Gastrocnemius medialis (tissue), 4 donors: ENCODE measurements around the gene DNAH3. TPM values are rescaled to one million over a fixed set of nuclear protein-coding genes. Genes with fewer than 3 reads are reported as not detected.

ENCODE experiments used
- ATAC-seq, 2 donors: fragments of 150-250 bp; one replicate each; pipeline ENCODE4 v1.9.1; 2016
- DNase-seq, 2 donors: peaks; one replicate each; pipeline ENCODE4 v3.0.0-alpha.2; 2019
- H3K27ac ChIP-seq, 4 donors: fragments of 200-600 bp; sonication (generic); 1 replicate in 1 of 4; 2 replicates in 3 of 4; pipeline ENCODE4 v1.5.1; 2016 to 2018; ENCODE audit warnings: mild to moderate bottlenecking in 2 of 4, moderate library complexity in 1 of 4
- H3K27me3 ChIP-seq, 3 donors: fragments of 200-600 bp; sonication (generic) in 2 of 3; 1 replicate in 1 of 3; 2 replicates in 2 of 3; pipeline versions ENCODE4 v1.5.1 to v1.6.0; 2016 to 2019; ENCODE audit warnings: mild to moderate bottlenecking in 1 of 3, moderate library complexity in 1 of 3
- H3K36me3 ChIP-seq, 2 donors: fragments of 200-600 bp; sonication (generic) in 1 of 2; one replicate each; pipeline ENCODE4 v1.5.1; 2017 to 2018
- H3K4me1 ChIP-seq, 2 donors: fragments of 200-600 bp; sonication (generic) in 1 of 2; one replicate each; pipeline ENCODE4 v1.5.1; 2016 to 2017; ENCODE audit warnings: mild to moderate bottlenecking in 2 of 2
- H3K4me3 ChIP-seq, 4 donors: fragments of 200-600 bp; sonication (generic) in 3 of 4; 1 replicate in 1 of 4; 2 replicates in 3 of 4; pipeline ENCODE4 v1.5.1; 2016 to 2019; ENCODE audit warnings: mild to moderate bottlenecking in 2 of 4
- H3K9me3 ChIP-seq, 3 donors: fragments of 200-600 bp; sonication (generic) in 2 of 3; 1 replicate in 1 of 3; 2 replicates in 2 of 3; pipeline ENCODE4 v1.5.1; 2016 to 2019
- POLR2A ChIP-seq, 2 donors: fragments of 450-650 bp; IDR thresholded peaks; one replicate each; pipeline ENCODE4 v1.6.1; 2017; ENCODE audit warnings: antibody characterized with exemption in 2 of 2, mild to moderate bottlenecking in 2 of 2, moderate library complexity in 2 of 2
- in situ Hi-C, 4 donors: fragments of 200-750 bp; cut with MboI; loops; one replicate each; pipeline versions ENCODE4 v1.15.0 to v1.8.0; 2017; ENCODE audit warnings: low sequenced_read_pairs in 4 of 4
- intact Hi-C: fragments of 100-400 bp; cut with DNase I; formaldehyde crosslinking; loops from one replicate; pipeline ENCODE4 v1.15.1; 2023; ENCODE audit warnings: low total_unique reads
- total RNA-seq, 4 donors: library from RNA; depleted of rRNA; stranded (reverse); fragments of >200 nt; gene quantifications; one replicate each; pipeline versions ENCODE4 v1.1.0 to v1.2.3, GENCODE V29; 2016
- TF ChIP-seq, protein P1 (sequence below), 5 experiments: fragments of 450-650 bp in 3 of 5; fragments of 200-600 bp in 2 of 5; sonication (generic) in 2 of 5; IDR thresholded peaks in 4 of 5; conservative IDR thresholded peaks in 1 of 5; 1 replicate in 4 of 5; 2 replicates in 1 of 5; pipeline ENCODE4 v1.5.1; 2016 to 2019; ENCODE audit warnings: antibody characterized with exemption in 5 of 5, mild to moderate bottlenecking in 3 of 5, moderate library complexity in 3 of 5

DNAH3 gene
- total RNA-seq, 4 donors from 2014 or later, result 0.02 to 0.47 (median 0.21) TPM

DNA sequence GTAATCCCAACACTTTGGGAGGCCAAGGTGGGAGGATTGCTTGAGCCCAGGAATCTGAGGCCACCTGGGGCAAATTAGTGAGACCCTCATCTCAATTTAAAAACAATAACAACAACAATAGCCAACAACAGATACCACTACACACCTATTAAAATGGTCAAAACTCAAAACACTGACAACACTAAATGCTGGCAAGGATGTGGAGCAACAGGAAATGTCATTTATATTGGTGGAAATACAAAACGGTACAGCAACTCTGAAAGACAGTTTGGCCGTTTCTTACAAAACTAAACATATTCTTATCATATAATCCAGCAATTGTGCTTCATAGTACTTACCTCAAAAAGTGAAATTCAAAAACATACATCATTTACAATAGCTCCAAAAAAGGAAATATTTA is 57.7 kb downstream of the DNAH3 start:
- H3K4me1 ChIP-seq, result no peaks in the 10 kb centered on the region
- in situ Hi-C loops, result no loop called here
- H3K9me3 ChIP-seq, result no peaks in the 10 kb centered on the region
- TF ChIP-seq POLR2A (IDR thresholded peaks at IDR 0.05), result no peak
- TF ChIP-seq, protein P1, sequence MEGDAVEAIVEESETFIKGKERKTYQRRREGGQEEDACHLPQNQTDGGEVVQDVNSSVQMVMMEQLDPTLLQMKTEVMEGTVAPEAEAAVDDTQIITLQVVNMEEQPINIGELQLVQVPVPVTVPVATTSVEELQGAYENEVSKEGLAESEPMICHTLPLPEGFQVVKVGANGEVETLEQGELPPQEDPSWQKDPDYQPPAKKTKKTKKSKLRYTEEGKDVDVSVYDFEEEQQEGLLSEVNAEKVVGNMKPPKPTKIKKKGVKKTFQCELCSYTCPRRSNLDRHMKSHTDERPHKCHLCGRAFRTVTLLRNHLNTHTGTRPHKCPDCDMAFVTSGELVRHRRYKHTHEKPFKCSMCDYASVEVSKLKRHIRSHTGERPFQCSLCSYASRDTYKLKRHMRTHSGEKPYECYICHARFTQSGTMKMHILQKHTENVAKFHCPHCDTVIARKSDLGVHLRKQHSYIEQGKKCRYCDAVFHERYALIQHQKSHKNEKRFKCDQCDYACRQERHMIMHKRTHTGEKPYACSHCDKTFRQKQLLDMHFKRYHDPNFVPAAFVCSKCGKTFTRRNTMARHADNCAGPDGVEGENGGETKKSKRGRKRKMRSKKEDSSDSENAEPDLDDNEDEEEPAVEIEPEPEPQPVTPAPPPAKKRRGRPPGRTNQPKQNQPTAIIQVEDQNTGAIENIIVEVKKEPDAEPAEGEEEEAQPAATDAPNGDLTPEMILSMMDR (IDR thresholded peaks at IDR 0.05 in 4 of 5, conservative IDR thresholded peaks at IDR 0.05 in 1 of 5), result no peak
- H3K36me3 ChIP-seq, result no peaks in the 10 kb centered on the region
- intact Hi-C loops, result no loop called here
- ATAC-seq (no peak), DNase-seq (no peak)
- H3K27ac ChIP-seq, result no peak overlapping the region
- no peaks in the 10 kb centered on the region for H3K27me3 ChIP-seq
- no peak overlapping the region for H3K4me3 ChIP-seq

DNA sequence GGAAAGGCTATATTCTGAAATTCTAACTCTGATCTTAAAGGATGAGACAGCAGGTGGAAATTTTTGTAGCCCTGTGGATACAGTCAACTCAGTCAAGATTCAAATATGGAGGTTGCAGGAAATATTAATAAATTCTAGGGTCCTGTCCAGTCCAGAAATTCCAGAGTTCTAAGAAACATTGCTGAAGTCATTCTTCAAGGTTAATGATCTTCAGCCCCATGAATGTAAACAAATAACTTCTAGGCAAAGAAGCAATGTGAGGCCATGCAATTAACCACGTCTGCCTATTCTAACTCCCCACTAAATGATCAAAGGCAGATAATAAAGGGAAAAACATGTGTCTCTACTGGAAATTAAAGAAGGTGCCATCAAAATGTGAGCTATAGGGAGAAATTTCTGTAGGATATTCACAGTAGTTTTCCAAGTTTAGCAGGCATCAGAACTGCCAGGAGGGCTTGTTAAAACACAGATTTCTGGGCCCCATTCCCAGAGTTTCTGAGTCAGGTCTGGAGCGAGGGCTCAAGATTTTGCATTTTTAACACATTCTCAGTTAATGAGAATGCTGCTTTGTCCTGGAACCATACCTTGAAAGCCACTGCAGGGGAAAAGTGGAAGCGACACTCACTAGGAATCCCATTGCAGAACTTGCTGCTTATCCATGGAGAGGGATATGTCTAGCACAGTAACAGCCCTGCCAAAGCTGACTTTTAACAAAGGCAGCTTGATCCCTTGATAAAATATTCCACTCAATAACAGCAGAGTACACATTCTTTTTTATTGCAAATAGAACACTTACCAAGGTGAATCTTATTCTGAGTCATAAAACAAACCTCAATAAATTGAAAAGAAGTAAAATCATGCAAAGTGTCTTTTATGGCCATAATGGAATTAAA is 61.8 kb downstream of the DNAH3 start:
- Histone ChIP-seq H3K36me3 (no peaks in the 10 kb centered on the region), H3K27me3 (no peaks in the 10 kb centered on the region), H3K9me3 (no peaks in the 10 kb centered on the region), H3K4me1 (no peaks in the 10 kb centered on the region), H3K27ac (no peak overlapping the region), H3K4me3 (no peak overlapping the region)
- intact Hi-C loops, result no loop called here
- ATAC-seq, result no peak
- no peak for DNase-seq
- in situ Hi-C loops, result loop anchor here in 2 of 4 donors (5.0 to 10.0 kb wide), 2 partner anchors 234 to 237 kb away; no protein-coding TSS in a partner anchor
- TF ChIP-seq, protein P1 (IDR thresholded peaks at IDR 0.05 in 4 of 5, conservative IDR thresholded peaks at IDR 0.05 in 1 of 5), result no peak
- no peak for TF ChIP-seq POLR2A (IDR thresholded peaks at IDR 0.05)

DNA sequence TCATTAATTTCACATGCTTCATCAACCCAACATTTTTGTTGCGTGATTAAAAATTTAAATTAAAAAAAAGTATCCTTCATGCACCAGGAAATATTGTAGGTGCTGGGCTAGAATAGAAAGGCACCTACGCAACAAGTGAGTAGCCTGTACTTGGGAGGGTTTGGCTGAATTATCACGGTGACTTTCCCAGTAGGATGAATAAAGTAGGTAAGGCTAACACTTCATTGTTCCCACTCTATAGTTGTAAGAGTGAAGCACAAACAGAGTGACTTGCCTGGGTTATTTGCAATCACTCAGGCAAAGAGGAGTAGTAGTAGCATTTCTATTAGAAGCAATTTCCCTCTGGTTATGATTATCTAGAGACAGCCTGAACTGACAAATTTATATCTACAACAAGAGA is 62.5 kb downstream of the DNAH3 start:
- H3K27ac ChIP-seq, result no peak overlapping the region
- DNase-seq (no peak), ATAC-seq (no peak)
- in situ Hi-C loops, result loop anchor here in 2 of 4 donors (5.0 to 10.0 kb wide), 2 partner anchors 233 to 236 kb away; no protein-coding TSS in a partner anchor
- intact Hi-C loops, result no loop called here
- TF ChIP-seq, protein P1 (IDR thresholded peaks at IDR 0.05 in 4 of 5, conservative IDR thresholded peaks at IDR 0.05 in 1 of 5), result no peak
- TF ChIP-seq POLR2A (IDR thresholded peaks at IDR 0.05), result no peak
- H3K4me1 ChIP-seq, result no peaks in the 10 kb centered on the region
- no peak overlapping the region for H3K4me3 ChIP-seq
- H3K36me3 ChIP-seq, result no peaks in the 10 kb centered on the region
- no peaks in the 10 kb centered on the region for H3K27me3 ChIP-seq
- H3K9me3 ChIP-seq, result no peaks in the 10 kb centered on the region

DNA sequence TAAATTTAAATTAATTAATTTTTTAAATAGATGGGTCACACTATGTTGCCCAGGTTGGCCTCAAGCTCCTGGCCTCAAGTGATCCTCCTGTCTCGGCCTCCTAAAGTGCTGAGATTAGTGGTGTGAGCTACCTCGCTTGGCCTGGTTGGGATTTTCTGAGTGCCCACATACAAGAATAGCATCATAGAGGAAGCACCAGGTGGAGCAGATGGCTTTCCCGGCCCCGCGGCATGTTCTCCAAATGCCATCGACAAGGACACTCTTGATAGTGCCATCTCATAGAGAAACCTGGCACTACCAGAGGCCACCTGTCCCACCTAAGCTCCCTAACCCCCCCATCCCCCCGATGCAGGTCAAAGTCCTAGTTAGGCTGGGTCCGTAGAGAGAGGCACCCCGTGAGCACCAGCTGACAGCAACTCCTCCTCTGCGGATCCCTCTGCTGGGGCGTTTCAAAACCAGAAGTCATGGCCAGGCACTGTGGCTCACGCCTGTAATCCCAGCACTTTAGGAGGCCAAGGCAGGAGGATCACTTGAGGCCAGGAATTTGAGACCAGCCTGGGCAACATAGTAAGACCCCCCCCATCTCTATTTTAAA is 65.9 kb downstream of the DNAH3 start:
- Histone ChIP-seq H3K4me3 (no peak overlapping the region), H3K36me3 (no peaks in the 10 kb centered on the region), H3K27ac (no peak overlapping the region), H3K4me1 (no peaks in the 10 kb centered on the region), H3K27me3 (no peaks in the 10 kb centered on the region), H3K9me3 (no peaks in the 10 kb centered on the region)
- intact Hi-C loops (loop anchor here (2.0 kb wide), 1 partner anchor 284 kb away; no protein-coding TSS in a partner anchor), in situ Hi-C loops (loop anchor here (5.0 to 10.0 kb wide), 3 partner anchors 227 to 232 kb away; no protein-coding TSS in a partner anchor)
- TF ChIP-seq, protein P1 (IDR thresholded peaks at IDR 0.05 in 4 of 5, conservative IDR thresholded peaks at IDR 0.05 in 1 of 5), result no peak
- no peak for TF ChIP-seq POLR2A (IDR thresholded peaks at IDR 0.05)
- ATAC-seq (no peak), DNase-seq (no peak)
